HG03565 (cell line): ENCODE data around the gene MKNK1.
"Not testable (repeated sequence)": the region's sequence is repeated elsewhere in the genome, so short reads cannot be mapped to it uniquely, and the experiment has no call there.

Experiments
- ATAC-seq: cut with Tn5 transposase; IDR thresholded peaks from one replicate; pipeline ENCODE4 v1.9.1; 2021; ENCODE audit warnings: mild to moderate bottlenecking, moderate library complexity; ENCODE audit not compliant: unreplicated experiment

The MKNK1 gene

GRCh38 chr1:46603858-46604549, at the start of gene MKNK1:
MKNK1 (minus strand) TSS chr1:46604268; CDS start chr1:46583327, 20,941 bp downstream.
- ATAC-seq = peak; percentile 90

- no peak for ATAC-seq
Observed at GRCh38 chr1:46653405-46653958, 49.4 kb upstream of the MKNK1 start.

DNA sequence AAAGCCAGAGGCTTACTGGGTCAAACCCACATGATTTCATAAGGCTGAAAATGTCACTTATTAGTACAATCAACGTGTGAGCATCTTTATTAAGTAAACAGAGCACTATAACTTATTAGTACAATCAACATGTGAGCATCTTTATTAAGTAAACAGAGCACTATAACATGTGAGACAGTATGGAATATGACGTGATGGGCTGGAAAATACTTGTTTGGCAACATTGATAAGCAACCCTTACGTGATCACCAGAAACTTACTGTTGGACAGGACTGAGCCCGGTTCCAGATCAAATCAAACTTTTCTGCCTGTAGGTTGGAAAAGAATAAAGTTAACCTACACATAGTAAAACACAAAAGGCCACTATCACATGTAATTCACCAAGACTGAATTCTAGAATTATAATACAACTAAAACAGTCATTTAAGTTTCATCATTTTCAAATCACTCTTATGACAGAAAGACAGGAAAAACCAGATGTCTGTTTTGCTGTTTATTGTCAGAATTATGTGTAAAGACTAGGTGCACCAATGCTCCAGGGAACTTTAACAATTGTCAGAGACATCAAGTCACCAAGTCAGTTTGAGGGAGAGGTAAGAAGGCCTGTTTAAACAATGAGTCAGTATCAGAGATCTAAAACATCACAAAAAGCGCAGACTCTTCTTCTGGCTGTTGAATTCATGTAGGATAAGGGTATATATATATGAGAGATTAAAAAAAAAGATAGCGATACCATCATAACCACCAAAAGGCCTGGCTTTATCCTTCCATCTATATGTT, 48.4 kb upstream of the MKNK1 start:
- ATAC-seq = no peak

DNA sequence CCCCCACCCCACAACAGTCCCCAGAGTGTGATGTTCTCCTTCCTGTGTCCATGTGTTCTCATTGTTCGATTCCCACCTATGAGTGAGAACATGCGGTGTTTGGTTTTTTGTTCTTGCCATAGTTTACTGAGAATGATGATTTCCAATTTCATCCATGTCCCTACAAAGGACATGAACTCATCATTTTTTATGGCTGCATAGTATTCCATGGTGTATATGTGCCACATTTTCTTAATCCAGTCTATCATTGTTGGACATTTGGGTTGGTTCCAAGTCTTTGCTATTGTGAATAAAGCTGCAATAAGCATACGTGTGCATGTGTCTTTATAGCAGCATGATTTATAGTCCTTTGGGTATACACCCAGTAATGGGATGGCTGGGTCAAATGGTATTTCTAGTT, 47.1 kb upstream of the MKNK1 start:
- not testable (repeated sequence) for ATAC-seq

- ATAC-seq = no peak
Observed at GRCh38 chr1:46650491-46650890, 46.4 kb upstream of the MKNK1 start.

DNA sequence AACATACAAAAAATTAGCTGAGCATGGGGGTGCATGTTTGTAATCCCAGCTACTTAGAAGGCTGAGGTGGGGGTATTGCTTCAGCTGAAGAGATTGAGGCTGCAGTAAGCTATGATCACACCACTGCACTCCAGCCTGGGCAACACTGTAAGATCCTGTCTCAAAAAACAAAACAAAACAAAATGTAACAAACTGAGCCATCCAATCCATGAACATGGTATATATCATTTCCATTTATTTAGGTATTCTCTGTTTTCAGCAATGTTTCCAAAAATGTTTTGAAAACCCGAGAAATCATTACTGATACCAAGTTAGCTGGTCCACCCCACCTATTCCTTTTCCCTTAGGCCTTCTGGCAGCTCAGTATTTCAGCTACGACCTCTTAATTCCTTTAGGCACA, 45.7 kb upstream of the MKNK1 start:
- no peak for ATAC-seq

DNA sequence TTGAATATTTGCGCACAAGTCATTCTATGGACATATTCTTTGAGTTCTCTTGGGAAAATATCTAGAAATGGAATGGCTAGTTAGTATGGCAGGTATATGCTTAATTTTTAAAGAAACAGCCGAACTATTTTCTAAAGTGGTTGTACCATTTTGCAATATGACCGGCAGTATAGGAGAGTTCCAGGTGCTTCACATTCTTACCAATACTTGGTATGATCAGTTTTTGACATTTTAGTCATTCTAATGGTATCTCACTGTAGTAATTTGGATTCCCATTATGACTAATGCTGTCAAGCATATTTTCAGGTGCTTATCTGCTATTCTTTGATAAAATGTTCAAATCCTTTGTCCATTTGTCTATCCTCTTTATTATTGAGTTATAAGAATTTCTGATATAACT, 43.5 kb upstream of the MKNK1 start:
- no peak for ATAC-seq

GRCh38 chr1:46646844-46647243, 42.8 kb upstream of the MKNK1 start:
- no peak for ATAC-seq

DNA sequence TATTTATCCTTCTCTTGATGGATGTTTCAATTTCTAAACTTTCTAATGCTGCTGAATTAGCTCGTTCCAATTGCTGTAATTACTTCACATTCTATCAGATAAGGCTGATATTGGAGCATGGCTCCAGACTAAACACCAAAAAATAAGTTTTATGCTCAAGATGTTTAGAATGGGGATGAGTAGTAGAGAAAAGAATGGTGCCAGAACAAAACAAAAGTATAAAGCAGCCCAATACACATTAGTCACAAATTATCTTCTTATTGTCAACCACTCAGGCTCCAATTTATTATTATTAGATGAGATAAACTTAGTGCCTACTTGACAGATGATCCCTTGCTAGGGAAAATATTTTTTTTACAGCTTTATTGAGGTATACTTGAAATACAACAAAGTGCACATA, 42.3 kb upstream of the MKNK1 start:
- no peak for ATAC-seq

- no peak for ATAC-seq
Observed at GRCh38 chr1:46645815-46646214, 41.7 kb upstream of the MKNK1 start.

DNA sequence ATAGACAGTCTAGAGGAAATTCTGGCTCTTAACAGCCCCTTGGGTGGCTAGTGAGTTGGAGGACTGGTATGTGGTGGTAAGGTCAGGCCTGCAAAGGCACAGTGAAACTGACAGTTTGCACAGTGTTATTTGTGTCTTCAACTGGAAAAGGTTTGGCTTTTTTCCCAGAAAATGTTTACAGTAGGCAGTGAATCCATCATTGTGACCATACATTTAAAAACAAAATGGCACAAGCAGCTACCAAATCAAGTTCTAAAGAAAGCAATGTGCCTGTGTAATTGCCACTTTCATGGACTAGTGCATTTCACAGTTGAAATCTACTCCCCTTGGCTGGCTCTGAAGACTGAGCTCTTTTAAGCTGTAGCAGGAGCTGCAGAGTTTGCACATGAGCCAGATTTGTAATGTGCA, 39.3 kb upstream of the MKNK1 start:
- no peak for ATAC-seq

GRCh38 chr1:46642115-46642680, 38.1 kb upstream of the MKNK1 start:
- no peak for ATAC-seq

- ATAC-seq = no peak
Observed at GRCh38 chr1:46639547-46639946, 35.5 kb upstream of the MKNK1 start.

DNA sequence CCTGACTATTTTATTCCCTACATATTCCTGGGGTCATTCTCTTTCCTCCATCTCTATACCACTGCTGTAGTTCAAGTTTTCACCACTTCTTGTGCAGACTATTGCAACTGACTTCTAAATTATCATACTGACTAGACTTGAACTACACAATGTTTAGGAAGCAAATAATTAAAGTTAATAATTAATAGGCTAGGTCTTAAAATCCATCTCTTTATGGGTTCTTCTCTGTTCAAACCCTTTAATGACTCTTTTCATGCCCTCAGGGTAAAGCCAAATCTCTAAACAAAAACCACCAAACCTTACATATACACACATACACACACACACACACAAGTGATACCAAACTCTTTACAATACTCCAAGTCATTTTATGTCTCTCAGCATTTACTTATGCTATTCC, 34.9 kb upstream of the MKNK1 start:
- ATAC-seq = no peak

DNA sequence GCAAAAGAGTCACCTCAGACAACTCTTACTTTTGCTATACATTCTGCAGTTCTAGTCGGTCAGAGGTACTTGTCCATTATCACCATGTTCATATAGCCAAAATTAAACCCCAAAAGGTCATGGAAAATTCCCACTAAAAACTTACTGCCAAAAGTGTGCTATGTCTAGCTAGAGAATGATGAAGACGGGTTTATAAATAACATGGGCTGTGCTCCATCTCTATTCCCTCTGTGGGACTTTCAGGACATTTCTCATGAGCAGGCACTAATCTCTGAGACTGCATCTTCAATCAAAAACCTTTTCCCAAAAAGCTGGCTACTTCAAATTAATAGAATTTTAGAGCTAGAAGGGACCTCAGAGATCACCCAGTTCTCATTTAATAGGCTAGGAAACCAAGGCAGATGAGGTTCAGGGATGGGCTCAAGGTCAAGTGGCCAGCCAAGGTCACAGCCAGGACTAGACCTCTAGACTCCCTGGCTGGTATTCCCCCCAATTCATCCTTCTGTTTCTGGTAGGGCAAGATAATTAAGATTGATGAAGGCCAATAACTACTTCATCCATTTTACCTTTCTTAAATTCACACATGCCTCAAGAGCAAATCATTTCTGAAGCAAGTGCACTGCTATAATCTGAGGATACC, 33.5 kb upstream of the MKNK1 start:
- ATAC-seq = no peak

DNA sequence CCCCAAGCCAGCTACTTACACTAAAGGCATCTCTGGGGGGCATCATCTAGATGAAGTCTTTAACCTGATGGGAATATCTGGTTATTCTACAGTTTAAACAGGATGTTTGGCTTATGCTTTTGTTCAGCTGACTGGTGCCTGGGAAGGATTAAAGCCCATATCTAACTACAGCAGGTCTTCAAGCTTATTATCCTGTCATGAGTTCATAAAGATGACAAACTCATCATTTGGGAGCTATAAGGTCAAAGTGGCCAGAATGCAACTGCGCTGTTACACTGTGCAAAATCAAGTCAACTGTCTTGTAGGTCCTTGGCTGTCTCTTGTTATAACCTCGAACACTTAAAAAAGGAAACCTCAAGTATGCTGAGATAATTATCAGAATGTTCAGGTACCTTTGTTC, 31.1 kb upstream of the MKNK1 start:
- ATAC-seq = no peak

GRCh38 chr1:46630719-46631118, 26.7 kb upstream of the MKNK1 start:
- ATAC-seq = no peak

GRCh38 chr1:46623743-46624644, 19.9 kb upstream of the MKNK1 start:
- ATAC-seq = no peak

GRCh38 chr1:46622344-46622743, 18.3 kb upstream of the MKNK1 start:
- ATAC-seq = no peak

DNA sequence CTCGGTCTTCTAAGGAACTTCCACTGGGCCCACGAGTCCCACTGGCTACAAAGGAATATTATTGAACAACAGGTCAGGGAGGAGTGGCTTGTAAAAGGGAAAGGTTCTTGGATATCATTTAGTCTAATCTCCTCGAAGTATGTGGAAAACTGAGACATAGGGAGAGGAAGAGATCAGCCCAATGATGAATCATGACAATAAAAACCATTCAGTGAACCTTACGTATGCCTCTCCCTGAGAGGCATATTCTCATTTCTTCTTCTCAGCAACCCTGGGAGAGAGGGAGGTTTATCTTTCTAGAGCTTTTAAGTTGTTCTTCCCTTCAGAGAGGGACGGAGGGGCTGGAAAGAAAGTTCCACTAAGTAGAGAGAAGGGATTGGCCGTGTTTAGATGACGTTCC, 17.9 kb upstream of the MKNK1 start:
- ATAC-seq = no peak
